GM19099 (cell line): ENCODE measurements around the gene MCOLN2.

Experiments used
- POLR2A ChIP-seq: IDR thresholded peaks from 3 replicates; pipeline ENCODE4 v1.6.1; 2011; ENCODE audit warnings: low read depth; ENCODE audit not compliant: insufficient read length; ENCODE audit errors: extremely low read depth

MCOLN2 gene

DNA sequence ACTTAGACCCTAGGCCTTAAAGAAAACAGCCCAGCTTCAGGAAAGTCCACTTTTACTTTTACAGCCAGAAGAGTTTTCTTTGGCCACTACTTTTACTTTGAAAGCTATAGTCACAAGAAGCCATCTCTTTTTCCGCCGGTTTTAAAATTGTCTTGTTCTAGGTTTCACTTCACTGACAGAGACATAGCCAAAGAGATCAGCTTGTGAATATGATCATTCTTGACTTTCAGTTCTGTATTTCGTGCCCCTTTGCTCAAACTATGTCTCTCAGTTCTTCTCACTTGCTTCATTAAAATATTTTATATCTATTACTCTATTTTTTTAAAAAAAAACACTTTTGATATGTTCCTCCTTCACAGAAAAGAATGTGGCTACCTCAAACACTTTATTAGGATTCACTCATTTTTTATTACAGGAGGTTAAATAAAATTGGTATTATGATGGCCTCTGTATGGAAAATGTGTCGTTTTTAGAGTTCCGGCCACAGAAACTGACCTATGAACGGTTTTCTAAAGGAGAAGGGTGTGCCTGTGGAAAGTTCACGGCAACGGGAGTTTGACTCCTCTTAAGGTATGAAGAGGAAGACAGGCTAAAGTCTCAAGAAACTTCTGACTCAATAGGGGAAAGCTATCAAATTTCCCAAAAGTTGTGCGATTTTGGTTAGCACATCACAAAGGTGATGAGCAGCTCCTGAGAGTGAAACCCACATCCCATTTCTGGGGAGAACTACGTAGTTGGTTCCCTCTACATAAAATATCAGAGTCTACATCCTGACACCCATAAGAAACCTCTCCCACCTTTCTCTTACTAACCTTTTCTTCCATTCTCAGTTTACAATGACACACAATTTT lies 1.2 kb downstream of the MCOLN2 start:
- TF ChIP-seq POLR2A: peak; percentile 35

DNA sequence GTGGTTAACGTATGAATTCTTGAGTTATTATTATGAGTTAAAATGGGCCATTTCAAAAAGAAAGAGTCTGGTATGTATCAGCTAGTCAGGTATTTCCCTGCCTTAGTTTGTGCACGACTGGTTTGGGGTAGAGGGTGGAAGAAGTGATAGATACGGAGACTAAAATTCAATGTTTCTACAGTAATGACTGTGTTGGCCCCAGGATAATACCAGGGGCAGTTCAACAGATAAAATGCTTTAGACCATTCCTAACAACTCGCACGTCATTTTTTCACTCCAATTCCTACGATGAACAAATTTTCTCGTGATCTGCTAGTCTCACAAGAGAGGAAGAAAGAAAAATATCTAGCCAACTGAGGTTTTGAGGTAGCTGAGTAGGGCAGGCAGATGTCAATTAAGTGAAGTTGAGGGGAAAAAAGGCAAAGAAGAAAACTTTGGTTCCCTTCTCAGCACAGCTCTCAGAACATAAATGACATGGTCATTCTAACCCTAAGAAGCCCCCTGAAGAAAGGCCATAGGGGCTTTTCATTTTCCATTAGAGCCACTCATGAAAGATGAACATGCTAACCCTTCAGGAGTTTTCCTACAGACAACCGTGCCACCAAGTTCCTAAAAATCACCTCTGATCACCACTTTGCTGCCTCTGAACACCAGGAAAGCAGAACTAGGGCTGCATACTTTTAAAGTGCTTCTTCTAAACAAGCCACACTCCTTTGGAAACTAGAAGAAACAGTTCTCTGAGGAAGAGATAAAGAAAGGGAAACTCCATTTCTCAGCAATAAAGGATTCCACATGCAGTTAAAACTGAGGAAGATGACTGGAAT lies 5.6 kb downstream of the MCOLN2 start:
- no peak for TF ChIP-seq POLR2A

DNA sequence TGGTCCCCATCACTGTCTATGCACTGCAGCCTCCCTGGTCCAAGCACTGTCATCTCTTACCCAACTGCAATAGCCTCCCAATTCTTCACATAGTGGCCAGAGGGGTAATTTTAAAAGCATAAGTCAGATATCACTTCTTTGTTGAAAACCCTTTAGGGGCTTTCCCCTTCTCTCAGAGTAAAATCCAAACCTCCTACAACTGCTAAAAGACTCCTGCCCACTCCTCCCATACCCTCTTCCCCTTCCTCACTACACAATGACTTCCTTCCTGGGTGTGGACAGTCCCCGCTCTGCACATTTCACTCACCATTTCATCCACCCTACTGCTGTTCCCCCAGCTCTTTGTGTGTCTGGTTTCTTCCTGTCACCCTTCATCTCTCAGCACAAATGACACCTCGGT lies 8.3 kb downstream of the MCOLN2 start:
- peak; percentile 37 for TF ChIP-seq POLR2A

DNA sequence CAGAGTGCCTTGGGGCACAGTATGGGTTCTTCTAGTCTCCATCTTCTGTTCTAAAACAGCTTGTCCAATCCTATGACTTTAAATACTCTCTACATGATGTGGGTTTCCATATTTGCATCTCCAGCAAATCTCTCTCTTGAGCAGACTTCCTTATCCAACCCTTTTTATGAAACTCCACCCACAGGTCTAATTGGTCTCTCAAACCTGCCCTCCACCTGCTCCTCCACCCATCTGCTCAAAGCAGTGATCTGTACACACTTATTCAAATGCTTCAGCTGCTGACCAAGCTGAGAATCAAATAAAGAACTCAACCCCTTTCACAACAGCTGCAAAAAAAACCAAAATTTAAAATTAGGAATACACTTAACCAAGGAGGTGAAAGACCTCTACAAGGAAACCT lies 11.5 kb downstream of the MCOLN2 start:
- no peak for TF ChIP-seq POLR2A

DNA sequence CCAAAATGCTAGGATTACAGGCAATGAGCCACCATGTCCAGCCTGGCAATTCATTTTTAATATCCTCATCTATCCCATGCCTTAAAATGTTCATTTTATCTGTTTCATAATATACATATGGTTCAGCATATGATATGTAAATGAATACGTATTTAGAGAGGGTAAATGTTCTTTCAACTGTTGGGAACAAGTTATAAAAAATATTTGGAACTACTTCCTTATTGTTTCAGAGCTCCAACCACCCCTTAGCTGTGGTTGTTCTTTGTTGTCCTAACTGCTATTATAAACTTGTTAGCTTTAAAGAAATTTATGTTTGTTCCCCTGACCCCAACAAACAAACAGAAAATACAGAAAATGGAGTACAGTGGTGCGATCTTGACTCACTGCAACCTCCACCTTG lies 14.5 kb downstream of the MCOLN2 start:
- no peak for TF ChIP-seq POLR2A

DNA sequence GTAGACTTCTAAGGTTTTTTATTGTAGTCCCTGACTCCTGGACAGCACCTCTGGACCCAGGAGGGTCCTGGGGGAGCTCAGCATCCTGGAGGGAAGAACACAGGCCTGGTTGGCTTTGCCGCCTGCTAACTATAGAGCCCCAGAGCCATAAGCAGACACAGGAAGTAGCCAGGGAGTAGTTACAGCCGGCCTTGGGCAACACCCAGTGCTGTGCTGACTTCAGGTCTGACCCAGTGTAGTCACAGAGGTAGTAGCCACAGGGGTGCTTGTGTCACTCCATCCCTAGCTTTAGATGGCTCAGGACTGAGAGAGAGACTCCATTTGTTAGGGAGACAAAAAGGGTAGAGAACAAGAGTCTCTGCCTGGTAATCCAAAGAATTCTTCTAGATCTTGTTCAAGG lies 21.9 kb downstream of the MCOLN2 start:
- no peak for TF ChIP-seq POLR2A

DNA sequence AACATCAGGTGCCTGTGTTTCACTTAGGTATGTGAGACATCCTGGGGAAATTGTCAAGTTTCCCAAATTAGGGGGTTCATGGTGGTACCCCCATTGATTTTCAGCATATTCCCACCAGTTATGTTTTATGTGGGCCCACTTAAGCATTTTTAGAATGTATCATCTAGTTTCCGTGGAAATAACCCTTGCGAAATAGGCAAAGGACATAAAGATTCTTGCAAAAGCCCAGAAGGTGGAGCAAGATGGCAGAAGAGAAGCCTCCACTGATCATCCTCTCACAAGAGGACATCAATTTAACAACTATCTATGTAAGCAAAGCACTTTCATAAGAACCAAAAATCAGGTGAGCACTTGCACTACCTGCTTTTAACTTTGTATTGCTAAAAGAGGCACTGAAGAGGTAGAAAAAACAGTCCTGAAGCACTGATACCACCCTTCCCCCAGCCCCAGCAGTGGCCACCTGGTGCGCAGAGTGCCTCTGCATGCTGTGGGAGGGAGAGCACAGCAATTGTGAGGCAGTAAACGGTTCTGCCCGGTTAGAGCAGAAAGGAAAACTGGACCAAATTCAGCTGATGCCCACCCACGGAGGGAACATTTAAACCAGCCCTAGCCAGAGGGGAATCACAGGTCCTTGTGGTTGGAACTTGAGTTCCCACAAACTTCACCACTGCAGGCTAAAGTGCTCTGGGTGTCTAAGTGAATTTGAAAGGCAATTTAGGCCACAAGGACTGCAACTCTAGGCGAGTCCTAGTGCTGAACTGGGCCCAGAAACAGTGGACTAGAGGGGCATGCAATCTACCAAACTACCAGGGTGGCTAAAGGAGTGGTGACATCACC lies 23.2 kb downstream of the MCOLN2 start:
- TF ChIP-seq POLR2A: no peak

DNA sequence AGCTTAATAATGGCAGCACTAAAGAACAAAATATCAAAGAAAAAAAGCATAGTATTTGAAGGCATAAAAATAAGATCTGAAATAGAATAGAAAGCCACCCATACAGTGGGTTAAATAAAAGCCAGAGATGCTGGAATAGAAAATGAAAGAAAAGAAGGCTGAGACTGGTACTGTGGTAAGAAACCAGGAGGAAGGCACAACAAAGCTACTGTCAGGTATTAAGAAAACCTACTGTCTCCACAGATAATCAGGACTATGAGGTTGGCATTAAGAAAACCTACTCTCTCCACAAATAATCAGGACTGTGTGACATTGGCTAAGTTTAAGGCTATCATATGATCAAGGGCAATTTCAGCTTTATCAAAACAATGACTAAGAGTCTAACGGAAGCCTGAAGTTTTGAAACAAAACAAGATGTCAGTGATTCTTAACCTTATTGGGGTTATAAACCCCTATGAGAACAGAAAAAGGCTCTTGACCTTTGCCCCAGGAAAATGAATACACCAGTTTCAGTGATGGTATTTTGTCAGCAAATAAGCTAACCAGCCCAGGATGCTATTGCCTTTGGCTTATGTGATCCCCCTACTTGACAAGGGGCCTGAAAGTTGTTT lies 24.4 kb downstream of the MCOLN2 start:
- no peak for TF ChIP-seq POLR2A

DNA sequence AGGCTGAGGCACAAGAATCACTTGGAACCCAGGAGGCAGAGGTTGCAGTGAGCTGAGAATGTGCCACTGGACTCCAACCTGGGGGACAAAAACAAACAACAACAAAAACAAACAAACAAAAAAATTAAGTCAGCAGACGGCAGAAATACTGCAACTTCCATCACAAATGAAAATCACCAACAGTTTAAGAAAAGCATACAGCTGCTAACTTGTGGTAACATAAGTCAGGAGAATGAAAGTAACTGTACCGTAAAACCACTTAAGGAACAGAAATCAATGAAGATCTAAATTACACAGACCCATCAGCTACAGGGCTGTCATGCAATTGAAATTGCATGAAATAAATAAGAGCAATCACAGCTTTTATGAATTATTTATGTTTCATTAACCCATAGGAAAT lies 25.0 kb downstream of the MCOLN2 start:
- no peak for TF ChIP-seq POLR2A

DNA sequence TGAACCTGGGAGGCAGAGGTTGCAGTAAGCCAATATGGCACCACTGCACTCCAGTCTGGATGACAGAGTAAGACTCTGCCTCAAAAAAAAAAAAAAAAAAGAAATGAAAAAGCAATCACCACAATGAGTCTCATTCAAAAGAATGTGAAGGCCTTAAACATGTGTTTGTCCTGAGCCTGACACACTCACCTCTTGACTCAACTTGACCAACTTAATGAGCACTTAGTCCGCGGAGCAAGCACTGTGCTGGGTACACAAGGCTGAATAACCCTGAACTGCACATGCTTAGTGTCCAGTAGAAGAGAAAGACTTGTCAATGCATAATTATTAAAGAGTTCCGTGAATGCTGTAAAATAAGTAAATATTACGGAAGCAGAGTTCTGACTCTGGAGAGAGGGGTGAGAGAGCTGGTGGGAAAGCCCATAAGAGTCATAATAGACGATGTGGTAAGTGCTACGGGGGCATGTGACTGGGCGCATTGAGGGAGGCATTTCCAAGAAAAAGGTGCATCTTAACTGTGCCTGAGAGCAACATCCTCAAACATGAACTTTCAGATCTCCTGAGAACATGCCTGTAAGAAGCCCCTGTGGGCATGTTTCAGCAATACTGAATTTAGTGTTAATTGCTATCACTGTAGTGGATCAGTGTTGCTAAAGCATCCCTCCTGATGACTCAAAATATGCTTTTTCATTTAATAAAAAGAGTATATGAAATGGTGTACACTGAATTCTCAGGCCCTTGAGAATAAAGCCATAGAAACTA lies 27.2 kb downstream of the MCOLN2 start:
- TF ChIP-seq POLR2A: no peak

DNA sequence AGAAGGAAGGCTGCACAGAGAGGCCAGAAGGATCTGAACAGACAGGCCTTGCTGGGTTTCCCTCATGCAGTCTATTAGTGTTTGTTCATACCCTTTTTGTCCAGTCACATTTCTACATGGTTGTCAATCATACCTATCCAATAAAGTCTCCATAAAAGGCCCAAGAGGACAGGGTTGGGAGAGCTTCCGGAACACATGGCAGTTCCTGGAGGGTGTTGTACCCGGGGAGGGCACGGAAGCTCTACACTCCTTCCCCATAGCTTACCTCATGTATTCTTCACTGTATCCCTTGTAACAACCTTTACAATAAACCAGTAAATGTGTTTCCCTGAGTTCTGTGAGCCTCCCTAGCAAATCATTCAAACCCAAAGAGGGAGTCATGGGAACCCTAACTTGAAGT lies 28.0 kb downstream of the MCOLN2 start:
- no peak for TF ChIP-seq POLR2A

DNA sequence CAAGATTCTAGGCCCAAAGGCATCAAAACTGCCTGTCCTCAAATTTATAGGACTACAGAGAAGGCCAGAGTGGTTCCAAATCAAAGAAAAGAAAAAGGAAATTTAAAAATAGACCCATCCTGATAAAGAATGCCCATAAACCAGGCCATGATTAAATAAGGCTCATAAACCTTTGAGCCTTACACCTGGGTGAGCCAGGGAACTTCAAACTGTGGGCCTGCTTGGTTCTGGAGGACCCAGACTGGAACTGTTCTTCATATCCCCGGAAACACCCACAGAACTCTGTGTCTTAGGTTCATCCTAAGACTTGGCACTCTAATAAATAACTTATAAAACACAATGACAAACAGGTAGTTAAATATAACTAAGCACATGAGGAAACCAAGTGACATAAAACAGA lies 28.8 kb downstream of the MCOLN2 start:
- TF ChIP-seq POLR2A: no peak

DNA sequence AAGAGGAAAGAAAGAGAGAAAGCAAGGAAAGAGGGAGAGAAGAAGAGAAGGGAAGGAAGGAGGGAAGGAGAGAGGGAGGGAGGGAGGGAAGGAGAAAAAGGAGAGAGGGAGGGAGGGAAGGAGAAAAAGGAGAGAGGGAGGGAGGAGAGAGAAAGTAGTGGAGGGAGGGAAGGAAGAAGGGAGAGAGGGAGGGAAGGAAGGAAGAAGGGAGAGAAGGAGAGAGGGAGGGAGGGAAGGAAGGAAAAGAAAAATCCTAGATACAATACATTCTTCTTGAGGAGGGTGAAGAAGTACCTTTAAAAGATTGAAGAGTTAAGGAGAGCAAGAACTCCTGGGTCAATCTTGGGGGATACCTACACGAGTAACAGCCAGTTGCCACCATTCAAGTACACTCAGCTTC lies 29.2 kb downstream of the MCOLN2 start:
- no peak for TF ChIP-seq POLR2A

DNA sequence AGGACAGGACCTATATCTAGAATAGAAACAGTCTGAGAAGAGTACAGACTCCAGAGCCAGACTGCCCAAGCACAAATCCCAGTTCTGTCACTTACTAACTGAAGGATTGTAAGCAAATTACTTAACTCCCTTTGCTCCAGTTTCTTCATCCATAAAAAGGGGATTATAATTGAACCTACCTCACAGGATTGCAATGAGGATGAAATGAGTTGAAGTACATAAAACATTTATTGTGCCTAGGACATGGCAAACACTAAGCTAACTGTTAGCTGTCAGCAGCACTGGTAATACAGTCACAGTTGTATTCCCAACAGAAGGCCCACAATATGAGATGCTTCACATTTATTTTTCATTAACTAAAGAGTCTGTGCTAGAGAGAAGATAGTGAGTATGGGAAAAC lies 33.9 kb downstream of the MCOLN2 start:
- TF ChIP-seq POLR2A: no peak
